ENCODE results near the gene MT3. TPM values are rescaled to one million over a fixed set of nuclear protein-coding genes. Genes with fewer than 3 reads are reported as not detected.

The MT3 gene
- total RNA-seq, 1 donor from 2014 or later: 7.9 TPM

GRCh38 chr16:56588781-56589140 is 567 bp upstream of the MT3 start:
- Mint-ChIP-seq H3K4me1 (ENCODE audit: low read depth) (peaks cover 15% of the 10 kb centered on the region), H3K27ac (no peak overlapping the region), H3K27me3 (ENCODE audit: low read depth) (peaks cover 38% of the 10 kb centered on the region), H3K36me3 (ENCODE audit: low read depth) (no peaks in the 10 kb centered on the region), H3K9me3 (no peaks in the 10 kb centered on the region), H3K4me3 (ENCODE audit: low read depth) (peak overlapping the region; percentile 84)
- intact Hi-C loops (cut with micrococcal nuclease): no loop called here
- DNase-seq (ENCODE audit: low spot score): no peak

- Mint-ChIP-seq H3K36me3 (ENCODE audit: low read depth) (no peaks in the 10 kb centered on the region), H3K4me3 (ENCODE audit: low read depth) (no peak overlapping the region), H3K4me1 (ENCODE audit: low read depth) (peaks cover 14% of the 10 kb centered on the region), H3K27me3 (ENCODE audit: low read depth) (peaks cover 28% of the 10 kb centered on the region), H3K9me3 (no peaks in the 10 kb centered on the region), H3K27ac (no peak overlapping the region)
- intact Hi-C loops (cut with micrococcal nuclease): no loop called here
- no peak for DNase-seq (ENCODE audit: low spot score)
Measured at GRCh38 chr16:56591377-56592060, 2.2 kb downstream of the MT3 start.

GRCh38 chr16:56593573-56594291 is 4.4 kb downstream of the MT3 start:
- H3K4me3 Mint-ChIP-seq (ENCODE audit: low read depth): no peak overlapping the region
- no peak for DNase-seq (ENCODE audit: low spot score)
- H3K9me3 Mint-ChIP-seq: no peaks in the 10 kb centered on the region
- peaks cover 16% of the 10 kb centered on the region for H3K4me1 Mint-ChIP-seq (ENCODE audit: low read depth)
- intact Hi-C loops (cut with micrococcal nuclease): no loop called here
- H3K27ac Mint-ChIP-seq: no peak overlapping the region
- H3K36me3 Mint-ChIP-seq (ENCODE audit: low read depth): no peaks in the 10 kb centered on the region
- H3K27me3 Mint-ChIP-seq (ENCODE audit: low read depth): peaks cover 29% of the 10 kb centered on the region

GRCh38 chr16:56594292-56594619 is 4.9 kb downstream of the MT3 start:
- Mint-ChIP-seq H3K4me3 (ENCODE audit: low read depth) (no peak overlapping the region), H3K9me3 (no peaks in the 10 kb centered on the region), H3K36me3 (ENCODE audit: low read depth) (no peaks in the 10 kb centered on the region), H3K27ac (no peak overlapping the region), H3K4me1 (ENCODE audit: low read depth) (peaks cover 14% of the 10 kb centered on the region), H3K27me3 (ENCODE audit: low read depth) (peaks cover 27% of the 10 kb centered on the region)
- DNase-seq (ENCODE audit: low spot score): no peak
- intact Hi-C loops (cut with micrococcal nuclease): no loop called here

GRCh38 chr16:56600398-56600999 is 11.2 kb downstream of the MT3 start:
- H3K27me3 Mint-ChIP-seq (ENCODE audit: low read depth): peaks cover 26% of the 10 kb centered on the region
- intact Hi-C loops (cut with micrococcal nuclease): loop anchor here (1.0 to 2.0 kb wide), 2 partner anchors 23 to 42 kb away; no protein-coding TSS in a partner anchor
- peaks cover 13% of the 10 kb centered on the region for H3K4me1 Mint-ChIP-seq (ENCODE audit: low read depth)
- no peaks in the 10 kb centered on the region for H3K36me3 Mint-ChIP-seq (ENCODE audit: low read depth)
- DNase-seq (ENCODE audit: low spot score): no peak
- no peaks in the 10 kb centered on the region for H3K9me3 Mint-ChIP-seq
- H3K4me3 Mint-ChIP-seq (ENCODE audit: low read depth): no peak overlapping the region
- H3K27ac Mint-ChIP-seq: no peak overlapping the region

- Mint-ChIP-seq H3K4me1 (ENCODE audit: low read depth) (peaks cover 19% of the 10 kb centered on the region), H3K4me3 (ENCODE audit: low read depth) (no peak overlapping the region), H3K9me3 (no peaks in the 10 kb centered on the region), H3K27ac (no peak overlapping the region), H3K36me3 (ENCODE audit: low read depth) (no peaks in the 10 kb centered on the region), H3K27me3 (ENCODE audit: low read depth) (peaks cover 26% of the 10 kb centered on the region)
- no peak for DNase-seq (ENCODE audit: low spot score)
- intact Hi-C loops (cut with micrococcal nuclease): loop anchor here (2.0 kb wide), 1 partner anchor 41 kb away; no protein-coding TSS in a partner anchor
Measured at GRCh38 chr16:56601325-56601724, 12.0 kb downstream of the MT3 start.

- Mint-ChIP-seq H3K36me3 (ENCODE audit: low read depth) (peaks cover 2% of the 10 kb centered on the region), H3K4me1 (ENCODE audit: low read depth) (peaks cover 33% of the 10 kb centered on the region), H3K27me3 (ENCODE audit: low read depth) (peaks cover 14% of the 10 kb centered on the region), H3K9me3 (no peaks in the 10 kb centered on the region), H3K4me3 (ENCODE audit: low read depth) (no peak overlapping the region), H3K27ac (no peak overlapping the region)
- intact Hi-C loops (cut with micrococcal nuclease): no loop called here
- DNase-seq (ENCODE audit: low spot score): no peak
Measured at GRCh38 chr16:56603589-56603988, 14.3 kb downstream of the MT3 start.

- no peak overlapping the region for H3K4me3 Mint-ChIP-seq (ENCODE audit: low read depth)
- no peak for DNase-seq (ENCODE audit: low spot score)
- H3K9me3 Mint-ChIP-seq: no peaks in the 10 kb centered on the region
- H3K4me1 Mint-ChIP-seq (ENCODE audit: low read depth): peaks cover 36% of the 10 kb centered on the region
- peaks cover 14% of the 10 kb centered on the region for H3K27me3 Mint-ChIP-seq (ENCODE audit: low read depth)
- intact Hi-C loops (cut with micrococcal nuclease): loop anchor here (1.0 kb wide), 1 partner anchor 97 kb away; no protein-coding TSS in a partner anchor
- H3K36me3 Mint-ChIP-seq (ENCODE audit: low read depth): peaks cover 16% of the 10 kb centered on the region
- H3K27ac Mint-ChIP-seq: no peak overlapping the region
Measured at GRCh38 chr16:56604966-56605365, 15.6 kb downstream of the MT3 start.

GRCh38 chr16:56605475-56605874 is 16.1 kb downstream of the MT3 start:
- intact Hi-C loops (cut with micrococcal nuclease): no loop called here
- no peak for DNase-seq (ENCODE audit: low spot score)
- no peak overlapping the region for H3K27ac Mint-ChIP-seq
- peaks cover 35% of the 10 kb centered on the region for H3K4me1 Mint-ChIP-seq (ENCODE audit: low read depth)
- peaks cover 10% of the 10 kb centered on the region for H3K27me3 Mint-ChIP-seq (ENCODE audit: low read depth)
- no peaks in the 10 kb centered on the region for H3K9me3 Mint-ChIP-seq
- H3K4me3 Mint-ChIP-seq (ENCODE audit: low read depth): no peak overlapping the region
- H3K36me3 Mint-ChIP-seq (ENCODE audit: low read depth): peaks cover 16% of the 10 kb centered on the region

GRCh38 chr16:56606071-56606475 is 16.7 kb downstream of the MT3 start:
- peaks cover 16% of the 10 kb centered on the region for H3K36me3 Mint-ChIP-seq (ENCODE audit: low read depth)
- H3K27ac Mint-ChIP-seq: no peak overlapping the region
- peaks cover 41% of the 10 kb centered on the region for H3K4me1 Mint-ChIP-seq (ENCODE audit: low read depth)
- H3K27me3 Mint-ChIP-seq (ENCODE audit: low read depth): peaks cover 6% of the 10 kb centered on the region
- H3K4me3 Mint-ChIP-seq (ENCODE audit: low read depth): no peak overlapping the region
- no peaks in the 10 kb centered on the region for H3K9me3 Mint-ChIP-seq
- DNase-seq (ENCODE audit: low spot score): no peak
- intact Hi-C loops (cut with micrococcal nuclease): no loop called here

- Mint-ChIP-seq H3K4me3 (ENCODE audit: low read depth) (no peak overlapping the region), H3K4me1 (ENCODE audit: low read depth) (peaks cover 46% of the 10 kb centered on the region), H3K27ac (peak overlapping the region; percentile 65), H3K27me3 (ENCODE audit: low read depth) (peaks cover 4% of the 10 kb centered on the region), H3K36me3 (ENCODE audit: low read depth) (peaks cover 16% of the 10 kb centered on the region), H3K9me3 (no peaks in the 10 kb centered on the region)
- intact Hi-C loops (cut with micrococcal nuclease): no loop called here
- no peak for DNase-seq (ENCODE audit: low spot score)
Measured at GRCh38 chr16:56606476-56607108, 17.3 kb downstream of the MT3 start.

GRCh38 chr16:56607109-56607618 is 17.8 kb downstream of the MT3 start:
- peaks cover 1% of the 10 kb centered on the region for H3K27me3 Mint-ChIP-seq (ENCODE audit: low read depth)
- H3K27ac Mint-ChIP-seq: peak overlapping the region; percentile 65
- DNase-seq (ENCODE audit: low spot score): no peak
- peaks cover 16% of the 10 kb centered on the region for H3K36me3 Mint-ChIP-seq (ENCODE audit: low read depth)
- peaks cover 48% of the 10 kb centered on the region for H3K4me1 Mint-ChIP-seq (ENCODE audit: low read depth)
- H3K9me3 Mint-ChIP-seq: no peaks in the 10 kb centered on the region
- intact Hi-C loops (cut with micrococcal nuclease): no loop called here
- peak overlapping the region; percentile 22 for H3K4me3 Mint-ChIP-seq (ENCODE audit: low read depth)
